B cell (primary cell): ENCODE measurements around the gene B4GALNT1. TPM values are rescaled to one million over a fixed set of nuclear protein-coding genes. Genes with fewer than 3 reads are reported as not detected.

Experiments
- ATAC-seq: fragments of 200-7000 bp; cut with Tn5 transposase; one replicate; pipeline ENCODE4 v1.10.0; 2021; ENCODE audit warnings: low read depth, mild to moderate bottlenecking, moderate number of reproducible peaks, moderate library complexity
- CTCF ChIA-PET: fragments of 350-600 bp; sonication (Branson Sonifier 250); formaldehyde crosslinking; loops from one replicate; lab custom pipeline; 2021; ENCODE audit warnings: antibody characterized with exemption, inconsistent platforms; lab: Charles Lee
- POLR2A ChIA-PET: fragments of 350-600 bp; sonication (Branson Sonifier 250); formaldehyde crosslinking; loops from one replicate; lab custom pipeline; 2021; ENCODE audit warnings: antibody characterized with exemption; lab: Charles Lee
- DNase-seq: peaks from one replicate; pipeline ENCODE4 v3.0.0; 2013
- H2AFZ ChIP-seq: 2 replicates; pipeline ENCODE4 v1.6.1; 2012; ENCODE audit warnings: mild to moderate bottlenecking, low read depth, low read length; ENCODE audit not compliant: insufficient read depth, poor library complexity, severe bottlenecking
- H3K27ac ChIP-seq, 2 donors: 1 replicate in 1 of 2; 2 replicates in 1 of 2; pipeline ENCODE4 v1.5.1; 2012 to 2013; ENCODE audit warnings: low read length in 2 of 2, mild to moderate bottlenecking in 2 of 2, moderate library complexity in 1 of 2
- H3K27me3 ChIP-seq, 4 experiments: fragments of 200-600 bp in 1 of 4; sonication (generic) in 1 of 4; replicated peaks in 1 of 4; 1 replicate in 2 of 4; 2 replicates in 2 of 4; pipeline versions ENCODE4 v1.6.1 to v1.7.0; 2013 to 2016; ENCODE audit warnings: low read length in 3 of 4, mild to moderate bottlenecking in 2 of 4, mixed read lengths in 1 of 4, moderate library complexity in 1 of 4; ENCODE audit not compliant: insufficient read depth in 4 of 4, control insufficient read depth in 3 of 4; ENCODE audit errors: control extremely low read depth in 1 of 4
- H3K36me3 ChIP-seq, 2 experiments: replicated peaks in 1 of 2; 1 replicate in 1 of 2; 2 replicates in 1 of 2; pipeline versions ENCODE4 v1.6.1 to v1.7.1; 2013; ENCODE audit warnings: low read length in 1 of 2; ENCODE audit not compliant: insufficient read depth in 2 of 2, control insufficient read depth in 1 of 2; ENCODE audit errors: control extremely low read depth in 1 of 2, extremely low read depth in 1 of 2
- H3K4me1 ChIP-seq, 2 donors: fragments of 200-600 bp in 1 of 2; sonication (generic) in 1 of 2; 1 replicate in 1 of 2; 2 replicates in 1 of 2; pipeline versions ENCODE4 v1.5.1 to v1.6.1; 2013 to 2017; ENCODE audit warnings: low read length in 2 of 2; ENCODE audit not compliant: control insufficient read depth in 2 of 2, insufficient read depth in 2 of 2
- H3K4me2 ChIP-seq: replicated peaks from 2 replicates; pipeline ENCODE3; 2012; ENCODE audit warnings: mild to moderate bottlenecking, low read depth, low read length; ENCODE audit not compliant: poor library complexity, severe bottlenecking
- H3K4me3 ChIP-seq, 5 experiments: fragments of 200-600 bp in 1 of 5; sonication (generic) in 1 of 5; 1 replicate in 3 of 5; 2 replicates in 2 of 5; pipeline versions ENCODE4 v1.5.1 to v1.7.0; 2011 to 2016; ENCODE audit warnings: low read length in 4 of 5, mild to moderate bottlenecking in 4 of 5, low read depth in 2 of 5, control low read depth in 1 of 5, moderate library complexity in 1 of 5; ENCODE audit not compliant: insufficient read depth in 1 of 5; ENCODE audit errors: control extremely low read depth in 1 of 5, extremely low read depth in 1 of 5
- H3K79me2 ChIP-seq: fragments of 200-600 bp; sonication (generic); one replicate; pipeline ENCODE4 v1.6.0; 2016; ENCODE audit warnings: low read length; ENCODE audit not compliant: control insufficient read depth, insufficient read depth
- H3K9ac ChIP-seq: fragments of 200-600 bp; sonication (generic); 2 replicates; pipeline ENCODE4 v1.6.1; 2017; ENCODE audit warnings: mild to moderate bottlenecking, low read length, moderate library complexity
- H3K9me3 ChIP-seq, 3 donors: one replicate each; pipeline versions ENCODE4 v1.6.1 to v1.7.1; 2013; ENCODE audit warnings: low read length in 2 of 3; ENCODE audit not compliant: control insufficient read depth in 2 of 3, insufficient read depth in 1 of 3; ENCODE audit errors: control extremely low read depth in 1 of 3
- H4K20me1 ChIP-seq: 2 replicates; pipeline ENCODE4 v1.6.0; 2012; ENCODE audit warnings: mild to moderate bottlenecking, low read length; ENCODE audit not compliant: insufficient read depth, control insufficient read depth, poor library complexity, severe bottlenecking
- H3K27ac Mint-ChIP-seq: one replicate; pipeline ENCODE4 v1.8.0; 2021; ENCODE audit warnings: mixed read lengths
- H3K27me3 Mint-ChIP-seq: one replicate; pipeline ENCODE4 v1.8.0; 2021; ENCODE audit warnings: mixed read lengths
- H3K4me1 Mint-ChIP-seq: one replicate; pipeline ENCODE4 v1.8.0; 2021; ENCODE audit warnings: mixed read lengths
- H3K4me3 Mint-ChIP-seq: one replicate; pipeline ENCODE4 v1.8.0; 2021; ENCODE audit warnings: mixed read lengths
- H3K9me3 Mint-ChIP-seq: one replicate; pipeline ENCODE4 v1.8.0; 2022; ENCODE audit warnings: mixed read lengths; ENCODE audit not compliant: insufficient read depth
- EZH2 ChIP-seq: IDR thresholded peaks from 2 replicates; pipeline ENCODE4 v1.6.1; 2012; ENCODE audit warnings: borderline replicate concordance, low read depth, mild to moderate bottlenecking, moderate library complexity, low read length; ENCODE audit not compliant: insufficient read depth, poor library complexity, severe bottlenecking
- WGBS: methylation state at CpG from one replicate; pipeline ENCODE4 v1.1.5; 2013; ENCODE audit warnings: missing lambda C conversion rate; ENCODE audit not compliant: insufficient coverage; 5-methylcytosine and 5-hydroxymethylcytosine counted together
- intact Hi-C: fragments of 100-400 bp; cut with micrococcal nuclease; formaldehyde crosslinking; loops from one replicate; pipeline ENCODE4 v1.10.0; 2022
- polyA plus RNA-seq: library from polyadenylated mRNA; depleted of rRNA; stranded (reverse); fragments of >200 nt; gene quantifications from 2 replicates; pipeline ENCODE4 v1.2.3, GENCODE V29; 2012
- total RNA-seq, 2 donors: library from RNA; stranded (reverse); fragments of 120-200 nt in 1 of 2; gene quantifications; 1 replicate in 1 of 2; 2 replicates in 1 of 2; pipeline versions ENCODE4 v1.2.3 to v1.2.4, GENCODE V29; 2013 to 2022
- TF ChIP-seq, protein P1 (sequence below): fragments of 200-600 bp; IDR thresholded peaks from one replicate; pipeline ENCODE4 v1.8.0; 2022; ENCODE audit warnings: antibody characterized with exemption, mild to moderate bottlenecking

Gene B4GALNT1
- total and polyA plus RNA-seq, 2 donors (not counting 1 experiment from before 2014, with no cell fraction given): 0.04 to 0.22 TPM

DNA sequence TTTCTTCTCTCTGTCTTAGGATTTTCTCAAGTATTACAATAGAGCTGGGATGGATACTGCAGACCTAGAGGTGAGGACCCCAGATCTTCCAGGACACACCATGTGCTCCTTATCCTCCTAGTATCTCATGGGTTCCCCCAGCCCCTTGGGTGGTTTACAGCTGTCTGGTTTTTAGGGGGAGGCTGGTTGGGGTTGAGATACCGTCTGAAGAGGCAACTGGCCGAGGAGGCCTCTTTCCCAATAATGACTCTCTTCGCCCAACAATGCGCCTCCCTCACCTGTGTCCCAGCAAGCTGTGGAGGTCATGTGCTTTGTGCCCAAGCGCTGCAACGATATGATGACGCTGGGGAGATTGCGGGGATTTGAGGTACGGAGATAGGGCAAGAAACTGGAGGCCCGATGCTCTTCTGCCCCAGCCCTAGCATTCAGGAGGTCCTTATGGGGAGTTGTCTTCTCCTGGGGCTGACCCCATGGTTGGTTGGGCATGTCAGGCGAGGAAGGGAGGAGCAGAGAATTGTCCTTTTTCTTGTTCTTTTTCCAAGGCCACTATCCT is 18.0 kb downstream of the B4GALNT1 start:
- H3K9me3 ChIP-seq: peaks cover 0 to 11% (median 0%) of the 10 kb centered on the region in 3 donors
- Mint-ChIP-seq H3K4me1 (peaks cover 64% of the 10 kb centered on the region), H3K4me3 (peak overlapping the region; percentile 72), H3K27ac (no peak overlapping the region), H3K9me3 (no peaks in the 10 kb centered on the region), H3K27me3 (peaks cover 53% of the 10 kb centered on the region)
- H3K9ac ChIP-seq: no peak overlapping the region
- no peak overlapping the region for H3K4me3 ChIP-seq
- no peaks in the 10 kb centered on the region for H3K36me3 ChIP-seq
- H3K79me2 ChIP-seq: no peaks in the 10 kb centered on the region
- TF ChIP-seq EZH2: no peak
- TF ChIP-seq, protein P1, sequence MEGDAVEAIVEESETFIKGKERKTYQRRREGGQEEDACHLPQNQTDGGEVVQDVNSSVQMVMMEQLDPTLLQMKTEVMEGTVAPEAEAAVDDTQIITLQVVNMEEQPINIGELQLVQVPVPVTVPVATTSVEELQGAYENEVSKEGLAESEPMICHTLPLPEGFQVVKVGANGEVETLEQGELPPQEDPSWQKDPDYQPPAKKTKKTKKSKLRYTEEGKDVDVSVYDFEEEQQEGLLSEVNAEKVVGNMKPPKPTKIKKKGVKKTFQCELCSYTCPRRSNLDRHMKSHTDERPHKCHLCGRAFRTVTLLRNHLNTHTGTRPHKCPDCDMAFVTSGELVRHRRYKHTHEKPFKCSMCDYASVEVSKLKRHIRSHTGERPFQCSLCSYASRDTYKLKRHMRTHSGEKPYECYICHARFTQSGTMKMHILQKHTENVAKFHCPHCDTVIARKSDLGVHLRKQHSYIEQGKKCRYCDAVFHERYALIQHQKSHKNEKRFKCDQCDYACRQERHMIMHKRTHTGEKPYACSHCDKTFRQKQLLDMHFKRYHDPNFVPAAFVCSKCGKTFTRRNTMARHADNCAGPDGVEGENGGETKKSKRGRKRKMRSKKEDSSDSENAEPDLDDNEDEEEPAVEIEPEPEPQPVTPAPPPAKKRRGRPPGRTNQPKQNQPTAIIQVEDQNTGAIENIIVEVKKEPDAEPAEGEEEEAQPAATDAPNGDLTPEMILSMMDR: no peak
- ChIA-PET CTCF (interaction anchor here (0.7 to 12.6 kb wide), 7 partner anchors 14 to 152 kb away, joined by 3 to 97 read pairs (median 4); partner anchors contain the start of genes B4GALNT1 and PIP4K2C), POLR2A (interaction anchor here (0.5 to 1.9 kb wide), 3 partner anchors 24 to 504 kb away, joined by 4 to 6 read pairs (median 4); partner anchors contain the start of genes PIP4K2C and STAT6)
- no peak overlapping the region for H3K27ac ChIP-seq
- H2AFZ ChIP-seq: no peak overlapping the region
- H3K4me2 ChIP-seq: peak overlapping the region; percentile 62
- H3K27me3 ChIP-seq: peaks cover 0 to 77% (median 39%) of the 10 kb centered on the region in 4 experiments
- 87% methylated on average over 10 of the region's 11 CpGs for WGBS
- H3K4me1 ChIP-seq: peaks cover 61 to 70% of the 10 kb centered on the region in 2 donors
- intact Hi-C loops: loop anchor here (2.0 kb wide), 2 partner anchors 18 to 24 kb away; partner anchors contain the start of genes B4GALNT1 and PIP4K2C
- H4K20me1 ChIP-seq: peaks cover 4% of the 10 kb centered on the region
- ATAC-seq: no peak
- no peak for DNase-seq
